ENCODE measurements around the gene RBSN. TPM values are rescaled to one million over a fixed set of nuclear protein-coding genes. Genes with fewer than 3 reads are reported as not detected.

Gene RBSN
- total RNA-seq, 2 donors from 2014 or later, result 17.9 to 39.4 TPM

DNA sequence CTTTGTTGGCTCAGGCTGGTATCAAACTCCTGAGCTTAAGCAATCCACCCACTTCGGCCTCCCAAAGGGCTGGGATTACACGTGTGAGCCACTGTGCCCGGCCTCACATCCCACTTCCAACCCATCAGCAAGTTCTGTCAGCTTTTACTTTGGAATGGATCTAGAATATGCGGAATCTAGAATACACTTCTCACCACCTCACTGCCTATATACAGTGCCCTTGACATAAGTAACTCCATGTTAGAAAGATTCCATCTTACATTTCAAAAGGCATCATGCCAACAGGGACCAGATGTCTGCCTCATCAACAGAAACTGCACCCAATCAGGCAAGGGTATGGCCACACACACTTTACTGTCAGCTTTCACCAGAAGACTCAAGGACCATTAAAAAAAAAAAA, 9.9 kb upstream of the RBSN start:
- Histone ChIP-seq H3K27me3 (replicated peaks; ENCODE audit: insufficient read depth) (no peaks in the 10 kb centered on the region), H3K36me3 (no peaks in the 10 kb centered on the region), H3K9me3 (no peaks in the 10 kb centered on the region), H3K4me3 (no peak overlapping the region), H3K4me1 (replicated peaks) (no peaks in the 10 kb centered on the region), H3K27ac (no peak overlapping the region)
- intact Hi-C loops (cut with DNase I), result loop anchor here (5.0 kb wide), 1 partner anchor 93 kb away; no protein-coding TSS in a partner anchor
- 85% methylated on average over 4 of the region's 4 CpGs for WGBS
- TF ChIP-seq POLR2AphosphoS5 (IDR thresholded peaks at IDR 0.05), result no peak
- TF ChIP-seq POLR2A (IDR thresholded peaks at IDR 0.05), result no peak
- TF ChIP-seq, protein P1, sequence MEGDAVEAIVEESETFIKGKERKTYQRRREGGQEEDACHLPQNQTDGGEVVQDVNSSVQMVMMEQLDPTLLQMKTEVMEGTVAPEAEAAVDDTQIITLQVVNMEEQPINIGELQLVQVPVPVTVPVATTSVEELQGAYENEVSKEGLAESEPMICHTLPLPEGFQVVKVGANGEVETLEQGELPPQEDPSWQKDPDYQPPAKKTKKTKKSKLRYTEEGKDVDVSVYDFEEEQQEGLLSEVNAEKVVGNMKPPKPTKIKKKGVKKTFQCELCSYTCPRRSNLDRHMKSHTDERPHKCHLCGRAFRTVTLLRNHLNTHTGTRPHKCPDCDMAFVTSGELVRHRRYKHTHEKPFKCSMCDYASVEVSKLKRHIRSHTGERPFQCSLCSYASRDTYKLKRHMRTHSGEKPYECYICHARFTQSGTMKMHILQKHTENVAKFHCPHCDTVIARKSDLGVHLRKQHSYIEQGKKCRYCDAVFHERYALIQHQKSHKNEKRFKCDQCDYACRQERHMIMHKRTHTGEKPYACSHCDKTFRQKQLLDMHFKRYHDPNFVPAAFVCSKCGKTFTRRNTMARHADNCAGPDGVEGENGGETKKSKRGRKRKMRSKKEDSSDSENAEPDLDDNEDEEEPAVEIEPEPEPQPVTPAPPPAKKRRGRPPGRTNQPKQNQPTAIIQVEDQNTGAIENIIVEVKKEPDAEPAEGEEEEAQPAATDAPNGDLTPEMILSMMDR (IDR thresholded peaks at IDR 0.05), result no peak
- no peak for DNase-seq (ENCODE audit: low spot score)

GRCh38 chr3:15108082-15108545, 9.2 kb upstream of the RBSN start:
- Histone ChIP-seq H3K36me3 (no peaks in the 10 kb centered on the region), H3K9me3 (no peaks in the 10 kb centered on the region), H3K27ac (no peak overlapping the region), H3K4me3 (no peak overlapping the region), H3K27me3 (replicated peaks; ENCODE audit: insufficient read depth) (no peaks in the 10 kb centered on the region), H3K4me1 (replicated peaks) (no peaks in the 10 kb centered on the region)
- TF ChIP-seq POLR2AphosphoS5 (IDR thresholded peaks at IDR 0.05) (peak; percentile 11), POLR2A (IDR thresholded peaks at IDR 0.05) (no peak)
- TF ChIP-seq, protein P1 (IDR thresholded peaks at IDR 0.05), result peak; percentile 70 to 80 (median 78)
- 25% methylated on average over 7 of the region's 11 CpGs for WGBS
- intact Hi-C loops (cut with DNase I), result loop anchor here (5.0 kb wide), 1 partner anchor 94 kb away; no protein-coding TSS in a partner anchor
- peak; percentile 59 for DNase-seq (ENCODE audit: low spot score)

- H3K9me3 ChIP-seq, result no peaks in the 10 kb centered on the region
- H3K27me3 ChIP-seq (replicated peaks; ENCODE audit: insufficient read depth), result no peaks in the 10 kb centered on the region
- H3K36me3 ChIP-seq, result no peaks in the 10 kb centered on the region
- H3K27ac ChIP-seq, result no peak overlapping the region
- WGBS, result 82% methylated on average over 16 of the region's 16 CpGs
- no peaks in the 10 kb centered on the region for H3K4me1 ChIP-seq (replicated peaks)
- intact Hi-C loops (cut with DNase I), result loop anchor here (5.0 kb wide), 1 partner anchor 95 kb away; no protein-coding TSS in a partner anchor
- no peak overlapping the region for H3K4me3 ChIP-seq
- TF ChIP-seq, protein P1 (IDR thresholded peaks at IDR 0.05), result no peak
- TF ChIP-seq POLR2AphosphoS5 (IDR thresholded peaks at IDR 0.05) (no peak), POLR2A (IDR thresholded peaks at IDR 0.05) (no peak)
- no peak for DNase-seq (ENCODE audit: low spot score)
These were observed 8.4 kb upstream of the RBSN start for GRCh38 chr3:15107075-15107947.

DNA sequence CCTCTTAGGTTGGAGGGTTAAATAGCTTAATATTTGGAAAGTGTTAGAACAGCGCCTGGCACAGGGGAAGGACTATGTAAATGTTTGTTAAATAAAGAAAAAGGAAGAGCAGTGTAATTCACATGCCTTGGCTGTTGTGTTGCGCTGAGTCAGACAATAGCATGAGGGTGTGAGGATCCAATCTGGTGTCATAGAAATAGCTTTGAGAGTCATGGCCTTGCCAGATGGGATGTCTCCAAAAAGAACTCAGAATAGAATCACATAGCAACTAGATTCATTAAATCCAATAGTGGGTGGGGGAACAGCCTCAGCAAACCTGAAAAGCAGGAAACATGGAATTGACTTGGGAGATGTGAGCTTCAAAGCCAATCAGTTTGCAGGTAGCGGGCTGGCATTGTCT, 3.9 kb upstream of the RBSN start:
- intact Hi-C loops (cut with DNase I), result loop anchor here (5.0 kb wide), 1 partner anchor 161 kb away; no protein-coding TSS in a partner anchor
- 51% methylated on average over 3 of the region's 3 CpGs for WGBS
- TF ChIP-seq POLR2A (IDR thresholded peaks at IDR 0.05), result no peak
- peak; percentile 4 for TF ChIP-seq POLR2AphosphoS5 (IDR thresholded peaks at IDR 0.05)
- TF ChIP-seq, protein P1 (IDR thresholded peaks at IDR 0.05), result no peak
- no peaks in the 10 kb centered on the region for H3K9me3 ChIP-seq
- H3K27ac ChIP-seq, result peak overlapping the region in 1 of 2 donors; percentile 44
- no peaks in the 10 kb centered on the region for H3K4me1 ChIP-seq (replicated peaks)
- no peak overlapping the region for H3K4me3 ChIP-seq
- no peaks in the 10 kb centered on the region for H3K27me3 ChIP-seq (replicated peaks; ENCODE audit: insufficient read depth)
- H3K36me3 ChIP-seq, result no peaks in the 10 kb centered on the region
- DNase-seq (ENCODE audit: low spot score), result peak; percentile 17

Measured in prostate gland (tissue), 2 donors.